Endothelial cell of umbilical vein (primary cell): ENCODE results near the gene CCDC7. TPM values are rescaled to one million over a fixed set of nuclear protein-coding genes. Genes with fewer than 3 reads are reported as not detected.

Source experiments
- BruUV-seq: library from RNA; stranded (reverse); fragments of 400-500 nt; replicated peaks from 2 replicates; lab custom pipeline; 2021; lab: Mats Ljungman, UMichigan
- CTCF ChIA-PET: fragments of 300-600, 350-600 bp; sonication (Branson Sonifier 250); formaldehyde crosslinking; loops from one replicate; lab custom pipeline; 2021; ENCODE audit warnings: antibody characterized with exemption, inconsistent platforms; lab: Charles Lee
- POLR2A ChIA-PET: fragments of 300-600, 350-600 bp; sonication (Branson Sonifier 250); formaldehyde crosslinking; loops from one replicate; lab custom pipeline; 2021; ENCODE audit warnings: antibody characterized with exemption, inconsistent platforms; lab: Charles Lee
- DNase-seq: peaks from one replicate; pipeline ENCODE4 v3.0.0-alpha.2; 2011; ENCODE audit warnings: low read depth, low spot score
- FAIRE-seq: peaks from 2 replicates; lab custom pipeline; 2011; peaks lifted over from hg19 to GRCh38; lab: Jason Lieb, UNC
- H2AFZ ChIP-seq: 2 replicates; pipeline ENCODE4 v1.6.0; 2012; ENCODE audit warnings: low read depth, low read length, control low read depth, inconsistent platforms
- H3K27ac ChIP-seq: 2 replicates; pipeline ENCODE4 v1.5.1; 2011; ENCODE audit warnings: low read depth, mild to moderate bottlenecking, control low read depth, low read length, moderate library complexity; ENCODE audit not compliant: insufficient read depth
- H3K27me3 ChIP-seq, 2 experiments: 2 replicates each; pipeline versions ENCODE4 v1.6.0 to v1.6.1; 2011; ENCODE audit warnings: low read length in 2 of 2, mixed read lengths in 1 of 2; ENCODE audit not compliant: control insufficient read depth in 2 of 2, insufficient read depth in 2 of 2
- H3K36me3 ChIP-seq, 2 experiments: 2 replicates in 1 of 2; 3 replicates in 1 of 2; pipeline ENCODE4 v1.5.1; 2011; ENCODE audit warnings: low read length in 2 of 2, mild to moderate bottlenecking in 1 of 2, moderate library complexity in 1 of 2; ENCODE audit not compliant: control insufficient read depth in 2 of 2, insufficient read depth in 2 of 2; ENCODE audit errors: extremely low read depth in 1 of 2
- H3K4me1 ChIP-seq: 3 replicates; pipeline ENCODE4 v1.5.1; 2011; ENCODE audit warnings: mild to moderate bottlenecking, low read length; ENCODE audit not compliant: control insufficient read depth, insufficient read depth; ENCODE audit errors: extremely low read depth
- H3K4me2 ChIP-seq: 2 replicates; pipeline ENCODE4 v1.6.1; 2011; ENCODE audit warnings: low read length, control low read depth, mixed read lengths; ENCODE audit not compliant: insufficient read depth
- H3K4me3 ChIP-seq, 3 experiments: fragments of 200-600 bp in 1 of 3; sonication (generic), shearing (Covaris generic) in 1 of 3; replicated peaks in 1 of 3; 2 replicates each; pipeline ENCODE4 v1.5.1; 2011 to 2016; ENCODE audit warnings: control low read depth in 3 of 3, low read length in 3 of 3, mild to moderate bottlenecking in 2 of 3, inconsistent platforms in 1 of 3, low read depth in 1 of 3, moderate library complexity in 1 of 3; ENCODE audit not compliant: insufficient read depth in 1 of 3
- H3K79me2 ChIP-seq: 2 replicates; pipeline ENCODE4 v1.6.0; 2012; ENCODE audit warnings: low read length, inconsistent platforms; ENCODE audit not compliant: control insufficient read depth, insufficient read depth
- H3K9ac ChIP-seq: replicated peaks from 2 replicates; pipeline ENCODE3; 2011; ENCODE audit warnings: low read length, control low read depth; ENCODE audit not compliant: insufficient read depth; ENCODE audit errors: extremely low read depth
- H3K9me1 ChIP-seq: replicated peaks from 3 replicates; pipeline ENCODE4 v1.6.0; 2011; ENCODE audit warnings: mild to moderate bottlenecking, low read length; ENCODE audit not compliant: control insufficient read depth, insufficient read depth; ENCODE audit errors: extremely low read depth
- H3K9me3 ChIP-seq: replicated peaks from 2 replicates; pipeline ENCODE4 v1.5.1; 2012; ENCODE audit warnings: low read length, inconsistent platforms; ENCODE audit not compliant: control insufficient read depth, insufficient read depth
- H4K20me1 ChIP-seq: replicated peaks from 2 replicates; pipeline ENCODE3; 2011; ENCODE audit warnings: mild to moderate bottlenecking, low read length; ENCODE audit not compliant: control insufficient read depth, insufficient read depth; ENCODE audit errors: extremely low read depth
- FOS ChIP-seq: IDR thresholded peaks from 2 replicates; pipeline ENCODE4 v1.6.1; 2011; ENCODE audit warnings: mild to moderate bottlenecking, low read length, moderate library complexity, borderline replicate concordance; ENCODE audit not compliant: insufficient read depth
- JUN ChIP-seq: IDR thresholded peaks from 2 replicates; pipeline ENCODE4 v1.6.1; 2011; ENCODE audit warnings: borderline replicate concordance, low read depth; ENCODE audit not compliant: insufficient read length, insufficient read depth
- POLR2AphosphoS5 ChIP-seq: IDR thresholded peaks from 2 replicates; pipeline ENCODE4 v1.6.1; 2012; ENCODE audit warnings: low read depth, mild to moderate bottlenecking, control low read depth, low read length, moderate library complexity; ENCODE audit not compliant: insufficient read depth
- dilution Hi-C: fragments of 300-500 bp; cut with MboI; formaldehyde crosslinking; loops from one replicate; pipeline ENCODE4 v1.15.0; 2019; ENCODE audit warnings: low sequenced_read_pairs; ENCODE audit not compliant: extremely low pct_ligation_motif_present
- intact Hi-C: fragments of 100-400 bp; cut with micrococcal nuclease; formaldehyde crosslinking; loops from one replicate; pipeline ENCODE4 v1.10.0; 2022
- polyA plus RNA-seq, 4 experiments: library from polyadenylated mRNA; depleted of rRNA in 3 of 4; stranded (reverse) in 3 of 4; unstranded in 1 of 4; fragments of >200 nt; gene quantifications; 2 replicates each; pipeline versions ENCODE4 v1.2.1 to v1.2.3, GENCODE V29; 2011 to 2012; ENCODE audit warnings: missing spikeins in 1 of 4
- total RNA-seq: library from RNA; stranded (reverse); gene quantifications from 2 replicates; pipeline ENCODE4 v1.2.3, GENCODE V29; 2021
- TF ChIP-seq, protein P1 (sequence below), 2 donors: IDR thresholded peaks; 1 replicate in 1 of 2; 2 replicates in 1 of 2; pipeline ENCODE4 v1.5.1; 2011; ENCODE audit warnings: low read length in 2 of 2, mild to moderate bottlenecking in 2 of 2, moderate library complexity in 2 of 2, control low read depth in 1 of 2, inconsistent platforms in 1 of 2, low read depth in 1 of 2; ENCODE audit not compliant: insufficient read depth in 1 of 2; ENCODE audit errors: extremely low read depth in 1 of 2
- TF ChIP-seq, protein P2 (sequence below): IDR thresholded peaks from 2 replicates; pipeline ENCODE4 v1.6.1; 2011; ENCODE audit not compliant: insufficient read depth, insufficient read length

Gene CCDC7
- total and polyA plus RNA-seq, 2 donors (not counting 3 experiments of a cell fraction or from before 2014, with no cell fraction given): 0.35 to 8.2 TPM

DNA sequence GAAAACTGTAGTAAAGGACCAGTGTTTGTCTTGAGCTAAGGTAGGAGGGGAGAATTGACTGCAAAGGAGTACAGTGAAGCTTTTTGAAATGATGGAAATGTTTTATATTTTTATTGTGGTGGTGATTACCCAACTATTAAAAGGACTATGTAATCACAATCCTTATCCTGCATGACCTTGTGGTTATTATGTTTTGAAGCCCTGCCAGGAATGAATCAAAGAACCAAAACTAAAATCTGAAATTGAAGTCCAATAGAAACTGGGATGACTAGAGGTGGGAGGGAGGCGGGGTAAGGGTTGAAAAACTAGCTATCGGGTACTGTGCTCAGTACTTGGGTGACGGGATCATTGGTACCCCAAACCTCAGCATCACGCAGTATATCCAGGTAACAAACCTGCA, 8.2 kb downstream of the CCDC7 start:
- no peak overlapping the region for H3K9ac ChIP-seq
- H2AFZ ChIP-seq: no peak overlapping the region
- no peak overlapping the region for H3K4me2 ChIP-seq
- no peaks in the 10 kb centered on the region for H3K27me3 ChIP-seq
- H3K36me3 ChIP-seq: no peaks in the 10 kb centered on the region
- ChIA-PET POLR2A (no interaction called here), CTCF (interaction anchor here (0.7 kb wide), 1 partner anchor 9 kb away, joined by 3 read pairs; no protein-coding TSS in a partner anchor)
- DNase-seq (no peak), FAIRE-seq (no peak)
- H3K4me3 ChIP-seq: no peak overlapping the region
- H4K20me1 ChIP-seq: no peaks in the 10 kb centered on the region
- TF ChIP-seq JUN: no peak
- TF ChIP-seq, protein P1, sequence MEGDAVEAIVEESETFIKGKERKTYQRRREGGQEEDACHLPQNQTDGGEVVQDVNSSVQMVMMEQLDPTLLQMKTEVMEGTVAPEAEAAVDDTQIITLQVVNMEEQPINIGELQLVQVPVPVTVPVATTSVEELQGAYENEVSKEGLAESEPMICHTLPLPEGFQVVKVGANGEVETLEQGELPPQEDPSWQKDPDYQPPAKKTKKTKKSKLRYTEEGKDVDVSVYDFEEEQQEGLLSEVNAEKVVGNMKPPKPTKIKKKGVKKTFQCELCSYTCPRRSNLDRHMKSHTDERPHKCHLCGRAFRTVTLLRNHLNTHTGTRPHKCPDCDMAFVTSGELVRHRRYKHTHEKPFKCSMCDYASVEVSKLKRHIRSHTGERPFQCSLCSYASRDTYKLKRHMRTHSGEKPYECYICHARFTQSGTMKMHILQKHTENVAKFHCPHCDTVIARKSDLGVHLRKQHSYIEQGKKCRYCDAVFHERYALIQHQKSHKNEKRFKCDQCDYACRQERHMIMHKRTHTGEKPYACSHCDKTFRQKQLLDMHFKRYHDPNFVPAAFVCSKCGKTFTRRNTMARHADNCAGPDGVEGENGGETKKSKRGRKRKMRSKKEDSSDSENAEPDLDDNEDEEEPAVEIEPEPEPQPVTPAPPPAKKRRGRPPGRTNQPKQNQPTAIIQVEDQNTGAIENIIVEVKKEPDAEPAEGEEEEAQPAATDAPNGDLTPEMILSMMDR (IDR thresholded peaks at IDR 0.05; ENCODE audit: extremely low read depth in 1 of 2, insufficient read depth in 1 of 2, low read depth in 1 of 2, low read length in 2 of 2): no peak
- TF ChIP-seq, protein P2, sequence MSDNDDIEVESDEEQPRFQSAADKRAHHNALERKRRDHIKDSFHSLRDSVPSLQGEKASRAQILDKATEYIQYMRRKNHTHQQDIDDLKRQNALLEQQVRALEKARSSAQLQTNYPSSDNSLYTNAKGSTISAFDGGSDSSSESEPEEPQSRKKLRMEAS: no peak
- TF ChIP-seq FOS: no peak
- TF ChIP-seq POLR2AphosphoS5: no peak
- intact Hi-C loops (no loop called here), dilution Hi-C loops (no loop called here)
- H3K27ac ChIP-seq: no peak overlapping the region
- H3K79me2 ChIP-seq: no peaks in the 10 kb centered on the region
- no peaks in the 10 kb centered on the region for H3K9me3 ChIP-seq
- BruUV-seq: no TSS peak
- no peaks in the 10 kb centered on the region for H3K4me1 ChIP-seq
- H3K9me1 ChIP-seq: no peaks in the 10 kb centered on the region
